ENCODE data around the gene VPS13C.

The VPS13C gene

GRCh38 chr15:61997786-61998185, 62.5 kb downstream of the VPS13C start:
- no peaks in the 10 kb centered on the region for H3K27me3 ChIP-seq (ENCODE audit: control insufficient read depth in 5 of 5, insufficient read depth in 4 of 5, low read length in 5 of 5)
- no peak overlapping the region for H3K9ac ChIP-seq (ENCODE audit: low read length in 5 of 5)
- no peaks in the 10 kb centered on the region for H3K9me3 ChIP-seq (ENCODE audit: control insufficient read depth in 5 of 5, low read length in 5 of 5)
- H3K27ac ChIP-seq (ENCODE audit: low read depth, low read length): no peak overlapping the region
- H3K4me3 ChIP-seq (ENCODE audit: low read depth in 1 of 5, low read length in 5 of 5): no peak overlapping the region
- H3K4me1 ChIP-seq (ENCODE audit: control insufficient read depth in 5 of 5, insufficient read depth in 5 of 5, low read length in 5 of 5): no peaks in the 10 kb centered on the region
- H3K36me3 ChIP-seq (ENCODE audit: control insufficient read depth in 5 of 5, insufficient read depth in 5 of 5, low read length in 5 of 5): peaks cover 0 to 15% (median 6%) of the 10 kb centered on the region in 5 donors

DNA sequence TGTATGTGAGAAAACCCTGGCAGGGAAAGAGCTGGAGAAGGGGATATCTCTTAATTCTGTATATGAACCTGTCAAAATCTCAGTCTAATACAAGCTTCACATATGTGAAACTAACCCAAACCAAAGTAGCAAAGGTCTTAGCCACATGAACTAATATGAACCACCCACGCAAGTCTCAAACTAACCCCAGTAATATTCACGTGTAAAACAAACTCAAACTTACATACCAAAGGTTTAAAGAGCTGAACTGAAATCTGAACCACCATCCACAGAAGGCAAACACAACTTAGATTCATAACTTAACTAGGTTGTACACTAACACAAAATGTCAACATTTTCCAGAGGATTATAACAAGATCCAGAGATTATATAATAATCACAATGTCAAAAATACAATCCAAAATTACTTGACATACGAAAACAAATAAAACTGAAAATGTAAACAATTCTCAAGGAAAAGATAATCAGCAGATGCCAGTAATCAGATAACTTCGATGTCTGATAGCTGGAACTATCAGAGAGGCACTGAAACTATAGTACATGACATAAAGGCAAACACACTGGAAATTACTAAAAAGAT, 64.1 kb downstream of the VPS13C start:
- H3K9me3 ChIP-seq (ENCODE audit: control insufficient read depth in 5 of 5, low read length in 5 of 5): no peaks in the 10 kb centered on the region
- no peaks in the 10 kb centered on the region for H3K27me3 ChIP-seq (ENCODE audit: control insufficient read depth in 5 of 5, insufficient read depth in 4 of 5, low read length in 5 of 5)
- H3K4me1 ChIP-seq (ENCODE audit: control insufficient read depth in 5 of 5, insufficient read depth in 5 of 5, low read length in 5 of 5): no peaks in the 10 kb centered on the region
- H3K27ac ChIP-seq (ENCODE audit: low read depth, low read length): no peak overlapping the region
- peaks cover 0 to 15% (median 7%) of the 10 kb centered on the region in 5 donors for H3K36me3 ChIP-seq (ENCODE audit: control insufficient read depth in 5 of 5, insufficient read depth in 5 of 5, low read length in 5 of 5)
- H3K4me3 ChIP-seq (ENCODE audit: low read depth in 1 of 5, low read length in 5 of 5): no peak overlapping the region
- H3K9ac ChIP-seq (ENCODE audit: low read length in 5 of 5): no peak overlapping the region

DNA sequence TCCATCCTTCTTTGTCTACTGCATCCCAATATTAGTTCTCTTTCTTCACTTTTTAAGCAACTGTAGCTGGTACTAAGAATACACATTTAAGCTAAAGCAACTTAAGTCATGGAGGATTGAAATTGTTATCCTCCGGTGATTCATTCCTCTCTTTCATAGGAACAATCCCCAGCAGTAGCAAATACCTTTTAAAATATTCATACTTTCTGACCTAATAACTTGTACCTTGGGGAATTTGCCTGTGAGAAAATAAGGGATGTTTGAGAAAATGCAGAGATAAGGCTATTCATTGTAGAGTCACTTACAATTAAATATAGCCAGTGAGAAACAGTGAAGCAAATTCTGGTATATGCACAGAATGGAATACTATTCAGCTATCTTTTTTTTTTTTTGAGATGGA, 66.0 kb downstream of the VPS13C start:
- Histone ChIP-seq H3K4me3 (ENCODE audit: low read depth in 1 of 5, low read length in 5 of 5) (no peak overlapping the region), H3K27me3 (ENCODE audit: control insufficient read depth in 5 of 5, insufficient read depth in 4 of 5, low read length in 5 of 5) (no peaks in the 10 kb centered on the region), H3K4me1 (ENCODE audit: control insufficient read depth in 5 of 5, insufficient read depth in 5 of 5, low read length in 5 of 5) (no peaks in the 10 kb centered on the region), H3K9ac (ENCODE audit: low read length in 5 of 5) (no peak overlapping the region), H3K9me3 (ENCODE audit: control insufficient read depth in 5 of 5, low read length in 5 of 5) (no peaks in the 10 kb centered on the region), H3K27ac (ENCODE audit: low read depth, low read length) (no peak overlapping the region), H3K36me3 (ENCODE audit: control insufficient read depth in 5 of 5, insufficient read depth in 5 of 5, low read length in 5 of 5) (peaks cover 5 to 25% (median 14%) of the 10 kb centered on the region in 5 donors)

DNA sequence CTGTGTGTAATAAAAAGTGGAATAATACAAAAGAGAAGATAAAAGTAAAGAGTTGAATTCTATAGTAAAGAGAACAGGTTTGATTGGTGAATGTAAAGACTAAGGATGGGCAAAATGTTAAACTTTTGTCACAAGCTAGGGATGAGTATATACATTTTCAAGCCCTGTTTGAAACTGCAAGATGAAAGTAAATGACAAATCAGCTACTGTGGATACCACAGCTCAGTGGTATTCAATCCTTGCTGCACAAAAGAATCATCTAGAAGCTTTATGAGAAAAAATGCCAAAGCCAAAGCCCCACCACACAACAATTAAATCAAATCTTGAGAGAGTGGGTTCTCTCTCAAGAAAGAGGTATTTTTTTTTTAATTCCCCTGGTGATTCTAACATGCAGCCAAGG, 67.7 kb downstream of the VPS13C start:
- Histone ChIP-seq H3K4me1 (ENCODE audit: control insufficient read depth in 5 of 5, insufficient read depth in 5 of 5, low read length in 5 of 5) (no peaks in the 10 kb centered on the region), H3K4me3 (ENCODE audit: low read depth in 1 of 5, low read length in 5 of 5) (no peak overlapping the region), H3K9me3 (ENCODE audit: control insufficient read depth in 5 of 5, low read length in 5 of 5) (no peaks in the 10 kb centered on the region), H3K9ac (ENCODE audit: low read length in 5 of 5) (no peak overlapping the region), H3K36me3 (ENCODE audit: control insufficient read depth in 5 of 5, insufficient read depth in 5 of 5, low read length in 5 of 5) (peaks cover 5 to 24% (median 14%) of the 10 kb centered on the region in 5 donors), H3K27me3 (ENCODE audit: control insufficient read depth in 5 of 5, insufficient read depth in 4 of 5, low read length in 5 of 5) (no peaks in the 10 kb centered on the region), H3K27ac (ENCODE audit: low read depth, low read length) (no peak overlapping the region)

GRCh38 chr15:61989667-61990066, 70.6 kb downstream of the VPS13C start:
- Histone ChIP-seq H3K9ac (ENCODE audit: low read length in 5 of 5) (no peak overlapping the region), H3K4me3 (ENCODE audit: low read depth in 1 of 5, low read length in 5 of 5) (no peak overlapping the region), H3K4me1 (ENCODE audit: control insufficient read depth in 5 of 5, insufficient read depth in 5 of 5, low read length in 5 of 5) (no peaks in the 10 kb centered on the region), H3K36me3 (ENCODE audit: control insufficient read depth in 5 of 5, insufficient read depth in 5 of 5, low read length in 5 of 5) (peaks cover 0 to 19% (median 12%) of the 10 kb centered on the region in 5 donors), H3K27me3 (ENCODE audit: control insufficient read depth in 5 of 5, insufficient read depth in 4 of 5, low read length in 5 of 5) (no peaks in the 10 kb centered on the region), H3K9me3 (ENCODE audit: control insufficient read depth in 5 of 5, low read length in 5 of 5) (no peaks in the 10 kb centered on the region), H3K27ac (ENCODE audit: low read depth, low read length) (no peak overlapping the region)

DNA sequence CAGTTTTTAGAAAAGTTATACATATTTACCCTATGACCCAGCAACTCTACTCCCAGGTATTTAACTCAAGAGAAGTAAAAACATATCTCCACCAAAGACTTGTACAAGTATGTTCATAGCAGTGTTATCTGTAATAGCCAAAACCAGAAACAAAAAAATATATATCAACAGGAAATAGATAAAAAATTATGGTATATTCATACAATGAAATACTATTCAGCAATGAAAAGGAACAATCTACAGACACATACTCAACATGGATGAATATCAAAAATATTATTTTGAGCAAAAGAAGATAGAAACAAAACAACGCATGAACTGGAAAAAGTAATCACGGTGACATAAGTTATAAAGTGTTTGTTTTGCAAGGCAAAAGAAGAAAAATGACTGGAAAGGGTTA, 72.4 kb downstream of the VPS13C start:
- Histone ChIP-seq H3K9me3 (ENCODE audit: control insufficient read depth in 5 of 5, low read length in 5 of 5) (no peaks in the 10 kb centered on the region), H3K27me3 (ENCODE audit: control insufficient read depth in 5 of 5, insufficient read depth in 4 of 5, low read length in 5 of 5) (no peaks in the 10 kb centered on the region), H3K4me3 (ENCODE audit: low read depth in 1 of 5, low read length in 5 of 5) (no peak overlapping the region), H3K36me3 (ENCODE audit: control insufficient read depth in 5 of 5, insufficient read depth in 5 of 5, low read length in 5 of 5) (peaks cover 7 to 31% (median 18%) of the 10 kb centered on the region in 5 donors), H3K9ac (ENCODE audit: low read length in 5 of 5) (no peak overlapping the region), H3K27ac (ENCODE audit: low read depth, low read length) (no peak overlapping the region), H3K4me1 (ENCODE audit: control insufficient read depth in 5 of 5, insufficient read depth in 5 of 5, low read length in 5 of 5) (no peaks in the 10 kb centered on the region)

- Histone ChIP-seq H3K4me3 (ENCODE audit: low read depth in 1 of 5, low read length in 5 of 5) (no peak overlapping the region), H3K9ac (ENCODE audit: low read length in 5 of 5) (no peak overlapping the region), H3K27ac (ENCODE audit: low read depth, low read length) (no peak overlapping the region), H3K4me1 (ENCODE audit: control insufficient read depth in 5 of 5, insufficient read depth in 5 of 5, low read length in 5 of 5) (no peaks in the 10 kb centered on the region), H3K9me3 (ENCODE audit: control insufficient read depth in 5 of 5, low read length in 5 of 5) (no peaks in the 10 kb centered on the region), H3K27me3 (ENCODE audit: control insufficient read depth in 5 of 5, insufficient read depth in 4 of 5, low read length in 5 of 5) (no peaks in the 10 kb centered on the region), H3K36me3 (ENCODE audit: control insufficient read depth in 5 of 5, insufficient read depth in 5 of 5, low read length in 5 of 5) (peaks cover 17 to 39% (median 31%) of the 10 kb centered on the region in 5 donors)
Observed at GRCh38 chr15:61983081-61983480, 77.2 kb downstream of the VPS13C start.

DNA sequence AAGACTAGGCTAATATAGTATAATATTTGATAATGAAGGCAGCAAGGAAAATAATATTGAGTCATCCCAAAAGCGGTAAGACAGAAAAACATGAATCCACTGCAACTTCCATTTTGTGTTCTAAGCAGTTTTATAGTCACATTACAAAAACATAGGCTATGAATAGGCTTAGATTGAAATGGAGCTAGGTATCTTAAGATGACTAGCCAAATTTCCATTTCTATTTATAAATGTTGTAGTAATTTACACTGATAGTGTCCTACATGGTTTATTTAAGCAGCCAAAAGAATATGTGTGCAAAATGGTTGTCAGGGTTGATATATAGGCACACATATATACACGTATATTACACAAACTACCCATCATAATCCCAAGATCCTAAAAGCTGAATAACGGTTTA, 82.0 kb downstream of the VPS13C start:
- no peak overlapping the region for H3K9ac ChIP-seq (ENCODE audit: low read length in 5 of 5)
- no peak overlapping the region for H3K4me3 ChIP-seq (ENCODE audit: low read depth in 1 of 5, low read length in 5 of 5)
- no peaks in the 10 kb centered on the region for H3K27me3 ChIP-seq (ENCODE audit: control insufficient read depth in 5 of 5, insufficient read depth in 4 of 5, low read length in 5 of 5)
- peaks cover 0 to 4% (median 0%) of the 10 kb centered on the region in 5 donors for H3K4me1 ChIP-seq (ENCODE audit: control insufficient read depth in 5 of 5, insufficient read depth in 5 of 5, low read length in 5 of 5)
- no peak overlapping the region for H3K27ac ChIP-seq (ENCODE audit: low read depth, low read length)
- peaks cover 13 to 41% (median 30%) of the 10 kb centered on the region in 5 donors for H3K36me3 ChIP-seq (ENCODE audit: control insufficient read depth in 5 of 5, insufficient read depth in 5 of 5, low read length in 5 of 5)
- no peaks in the 10 kb centered on the region for H3K9me3 ChIP-seq (ENCODE audit: control insufficient read depth in 5 of 5, low read length in 5 of 5)

- Histone ChIP-seq H3K4me1 (ENCODE audit: control insufficient read depth in 5 of 5, insufficient read depth in 5 of 5, low read length in 5 of 5) (peaks cover 0 to 4% (median 0%) of the 10 kb centered on the region in 5 donors), H3K9me3 (ENCODE audit: control insufficient read depth in 5 of 5, low read length in 5 of 5) (no peaks in the 10 kb centered on the region), H3K36me3 (ENCODE audit: control insufficient read depth in 5 of 5, insufficient read depth in 5 of 5, low read length in 5 of 5) (peaks cover 20 to 55% (median 43%) of the 10 kb centered on the region in 5 donors), H3K9ac (ENCODE audit: low read length in 5 of 5) (no peak overlapping the region), H3K4me3 (ENCODE audit: low read depth in 1 of 5, low read length in 5 of 5) (no peak overlapping the region), H3K27me3 (ENCODE audit: control insufficient read depth in 5 of 5, insufficient read depth in 4 of 5, low read length in 5 of 5) (no peaks in the 10 kb centered on the region), H3K27ac (ENCODE audit: low read depth, low read length) (no peak overlapping the region)
Observed at GRCh38 chr15:61974759-61975158, 85.5 kb downstream of the VPS13C start.

DNA sequence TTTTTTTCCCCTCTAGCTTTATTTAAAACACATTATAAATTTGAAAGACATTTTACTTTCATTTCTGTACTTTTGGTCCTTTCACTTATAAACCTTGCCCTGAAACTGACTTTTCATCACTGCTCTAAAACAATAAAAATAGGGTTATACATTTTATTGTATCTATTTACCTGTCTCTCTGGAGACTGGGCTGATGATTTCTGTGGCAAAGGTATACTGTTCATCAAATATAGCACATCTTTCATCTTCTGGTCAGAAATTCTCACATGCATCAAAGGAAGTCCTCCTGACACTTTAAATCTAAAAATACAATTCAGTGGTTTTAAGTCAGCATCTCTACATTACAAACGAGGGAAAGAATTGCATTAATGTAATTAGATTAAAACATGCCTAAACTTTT, 86.1 kb downstream of the VPS13C start:
- Histone ChIP-seq H3K9me3 (ENCODE audit: control insufficient read depth in 5 of 5, low read length in 5 of 5) (no peaks in the 10 kb centered on the region), H3K9ac (ENCODE audit: low read length in 5 of 5) (no peak overlapping the region), H3K4me1 (ENCODE audit: control insufficient read depth in 5 of 5, insufficient read depth in 5 of 5, low read length in 5 of 5) (peaks cover 0 to 4% (median 0%) of the 10 kb centered on the region in 5 donors), H3K27me3 (ENCODE audit: control insufficient read depth in 5 of 5, insufficient read depth in 4 of 5, low read length in 5 of 5) (no peaks in the 10 kb centered on the region), H3K36me3 (ENCODE audit: control insufficient read depth in 5 of 5, insufficient read depth in 5 of 5, low read length in 5 of 5) (peaks cover 20 to 50% (median 42%) of the 10 kb centered on the region in 5 donors), H3K27ac (ENCODE audit: low read depth, low read length) (no peak overlapping the region), H3K4me3 (ENCODE audit: low read depth in 1 of 5, low read length in 5 of 5) (no peak overlapping the region)
